Left lung (tissue), 10 donors: ENCODE results near the gene OTOGL. TPM values are rescaled to one million over a fixed set of nuclear protein-coding genes. Genes with fewer than 3 reads are reported as not detected.

ENCODE experiments used
- ATAC-seq: fragments of 200-7000 bp; cut with Tn5 transposase; one replicate; pipeline ENCODE4 v1.9.1; 2020; ENCODE audit warnings: moderate library complexity
- DNase-seq, 4 donors: peaks; one replicate each; pipeline ENCODE4 v3.0.0-alpha.2; 2013 to 2020
- H3K27ac ChIP-seq, 2 donors: fragments of 200-600 bp; sonication (generic) in 1 of 2; one replicate each; pipeline versions ENCODE4 v1.5.0 to v1.8.0; 2020 to 2021
- H3K27me3 ChIP-seq, 2 donors: fragments of 200-600 bp; sonication (generic) in 1 of 2; one replicate each; pipeline versions ENCODE4 v1.5.0 to v1.8.0; 2020 to 2021
- H3K36me3 ChIP-seq, 2 donors: fragments of 200-600 bp; sonication (generic) in 1 of 2; one replicate each; pipeline versions ENCODE4 v1.5.0 to v1.8.0; 2020 to 2021
- H3K4me1 ChIP-seq, 2 donors: fragments of 200-600 bp; one replicate each; pipeline ENCODE4 v1.8.0; 2021
- H3K4me3 ChIP-seq, 2 donors: fragments of 200-600 bp; sonication (generic) in 1 of 2; one replicate each; pipeline versions ENCODE4 v1.5.0 to v1.8.0; 2020 to 2021; ENCODE audit warnings: mild to moderate bottlenecking in 1 of 2
- H3K9me3 ChIP-seq, 2 donors: fragments of 200-600 bp; sonication (generic) in 1 of 2; one replicate each; pipeline versions ENCODE4 v1.5.0 to v1.8.0; 2020 to 2021
- CTCF ChIP-seq, 2 donors: fragments of 200-600 bp; sonication (generic) in 1 of 2; IDR thresholded peaks; one replicate each; pipeline versions ENCODE4 v1.5.0 to v1.8.0; 2021; ENCODE audit warnings: antibody characterized with exemption in 2 of 2
- intact Hi-C, 2 donors: fragments of 100-400 bp; cut with DNase I; formaldehyde crosslinking; loops; one replicate each; pipeline versions ENCODE4 v1.11.2 to v1.14.2; 2022
- polyA plus RNA-seq, 6 donors: library from polyadenylated mRNA; unstranded; fragments of 120-200 nt; gene quantifications; one replicate each; pipeline ENCODE4 v1.2.1, GENCODE V29; 2013; ENCODE audit not compliant: insufficient read length in 6 of 6
- total RNA-seq, 2 donors: library from RNA; stranded (reverse); fragmentation: NEBNext Ultra II Directional; extraction: Animal tissue kit (Norgen Biotek cat#: 25700); gene quantifications; one replicate each; pipeline ENCODE4 v1.2.1, GENCODE V29; 2021
- donor health status: DM: no; HTN: yes; CAD: no.
- donor health status: DM: no; HTN: no; CAD: no.

The OTOGL gene
- total and polyA plus RNA-seq, 8 donors: 0.08 to 0.66 (median 0.50) TPM

DNA sequence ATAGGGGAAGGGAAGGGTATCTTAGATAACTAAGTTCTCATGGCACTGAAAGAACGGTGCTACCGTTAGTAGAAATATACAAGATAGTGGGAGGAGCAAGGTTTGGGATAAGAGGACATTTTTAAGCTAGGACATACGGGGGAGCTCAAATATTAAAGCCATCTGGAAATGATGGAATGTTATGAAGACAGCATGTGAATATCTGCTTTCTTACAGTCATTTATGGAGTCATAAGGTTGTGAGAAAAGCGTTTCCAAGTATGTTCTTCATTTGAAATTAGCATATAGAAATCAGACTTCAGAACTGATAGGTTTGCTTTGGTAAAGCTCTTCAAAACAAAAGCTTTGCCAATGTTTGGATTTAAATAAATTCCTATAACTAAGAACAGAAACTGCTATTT is 62.3 kb downstream of the OTOGL start:
- Histone ChIP-seq H3K4me1 (no peaks in the 10 kb centered on the region), H3K27ac (no peak overlapping the region), H3K27me3 (no peaks in the 10 kb centered on the region), H3K9me3 (no peaks in the 10 kb centered on the region), H3K4me3 (no peak overlapping the region), H3K36me3 (no peaks in the 10 kb centered on the region)
- no peak for DNase-seq
- no peak for TF ChIP-seq CTCF (IDR thresholded peaks at IDR 0.05)
- ATAC-seq: no peak
- intact Hi-C loops: no loop called here

DNA sequence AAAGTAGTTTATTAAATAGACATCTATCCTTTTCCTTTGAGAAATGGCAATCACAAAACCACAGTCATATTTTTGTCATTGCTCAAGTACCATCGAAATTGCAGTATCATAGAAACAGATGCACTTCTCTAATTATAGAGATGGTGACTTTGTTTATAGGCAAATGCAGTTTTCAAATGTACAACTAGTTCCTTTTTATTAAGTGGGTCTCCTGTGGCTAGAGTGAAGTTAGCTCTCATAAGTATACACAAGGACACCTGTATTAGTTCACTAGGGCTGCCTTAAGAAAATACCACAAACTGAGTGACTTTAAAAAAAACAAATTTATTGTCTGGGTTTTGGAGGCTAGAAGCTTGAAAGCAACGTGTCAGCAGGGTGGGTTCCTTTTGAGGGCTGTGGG is 62.8 kb downstream of the OTOGL start:
- ATAC-seq (no peak), DNase-seq (no peak)
- intact Hi-C loops: no loop called here
- no peak overlapping the region for H3K4me3 ChIP-seq
- TF ChIP-seq CTCF (IDR thresholded peaks at IDR 0.05): no peak
- no peaks in the 10 kb centered on the region for H3K36me3 ChIP-seq
- H3K27me3 ChIP-seq: no peaks in the 10 kb centered on the region
- H3K4me1 ChIP-seq: no peaks in the 10 kb centered on the region
- no peaks in the 10 kb centered on the region for H3K9me3 ChIP-seq
- no peak overlapping the region for H3K27ac ChIP-seq

- H3K36me3 ChIP-seq: no peaks in the 10 kb centered on the region
- no peak overlapping the region for H3K27ac ChIP-seq
- no peaks in the 10 kb centered on the region for H3K27me3 ChIP-seq
- intact Hi-C loops: no loop called here
- DNase-seq (no peak), ATAC-seq (no peak)
- no peaks in the 10 kb centered on the region for H3K9me3 ChIP-seq
- no peak for TF ChIP-seq CTCF (IDR thresholded peaks at IDR 0.05)
- H3K4me1 ChIP-seq: no peaks in the 10 kb centered on the region
- H3K4me3 ChIP-seq: no peak overlapping the region
These were observed 66.4 kb downstream of the OTOGL start for GRCh38 chr12:80165746-80166145.

GRCh38 chr12:80166751-80167150 is 67.4 kb downstream of the OTOGL start:
- intact Hi-C loops: no loop called here
- DNase-seq (no peak), ATAC-seq (no peak)
- H3K36me3 ChIP-seq: no peaks in the 10 kb centered on the region
- no peaks in the 10 kb centered on the region for H3K4me1 ChIP-seq
- no peak overlapping the region for H3K4me3 ChIP-seq
- no peaks in the 10 kb centered on the region for H3K9me3 ChIP-seq
- TF ChIP-seq CTCF (IDR thresholded peaks at IDR 0.05): no peak
- H3K27me3 ChIP-seq: no peaks in the 10 kb centered on the region
- no peak overlapping the region for H3K27ac ChIP-seq

DNA sequence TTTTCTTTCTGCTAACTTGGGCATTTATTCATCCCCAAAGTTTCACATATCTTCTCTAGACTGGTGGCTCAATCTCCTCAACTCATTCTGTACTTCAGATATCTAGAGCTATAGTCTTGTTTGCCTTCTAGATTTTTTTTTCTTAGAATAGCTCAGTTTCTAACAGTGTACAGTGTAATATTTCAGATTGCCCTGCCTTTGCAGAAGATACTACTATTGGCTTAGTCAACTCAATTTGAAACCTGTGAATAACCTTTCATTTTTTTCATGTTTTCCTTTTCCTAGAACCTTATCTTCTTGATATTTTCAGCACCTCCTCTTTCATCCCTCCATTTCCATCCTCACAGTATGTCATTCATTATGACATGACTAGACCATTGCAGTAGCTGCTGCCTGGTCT is 69.6 kb downstream of the OTOGL start:
- H3K36me3 ChIP-seq: no peaks in the 10 kb centered on the region
- no peak for DNase-seq
- H3K27me3 ChIP-seq: no peaks in the 10 kb centered on the region
- TF ChIP-seq CTCF (IDR thresholded peaks at IDR 0.05): no peak
- H3K4me1 ChIP-seq: no peaks in the 10 kb centered on the region
- no peak overlapping the region for H3K27ac ChIP-seq
- H3K4me3 ChIP-seq: no peak overlapping the region
- intact Hi-C loops: no loop called here
- H3K9me3 ChIP-seq: no peaks in the 10 kb centered on the region
- ATAC-seq: no peak
